HUDEP-2 (cell line): ENCODE data around the gene PPM1G.
A peak's percentile ranks its signal among the peaks of the same experiment; 100 is the strongest.
"Not testable (repeated sequence)": the region's sequence is repeated elsewhere in the genome, so short reads cannot be mapped to it uniquely, and the experiment has no call there.

Experiments
- DNase-seq, 76 experiments: peaks; one replicate each; lab custom pipeline; 2025; ENCODE audit not compliant: unreplicated experiment in 76 of 76; lab: John Stamatoyannopoulos, UW

Gene PPM1G

GRCh38 chr2:27409321-27410073, at the start of gene PPM1G:
PPM1G (minus strand) TSS chr2:27409591; CDS start chr2:27409422, 169 bp downstream.
- peak in 75 of 76 experiments; percentile 28 to 95 (median 89) for DNase-seq

- DNase-seq = no peak
These were observed 44.6 kb upstream of the PPM1G start for GRCh38 chr2:27453968-27454367.

- DNase-seq = no peak
These were observed 41.7 kb upstream of the PPM1G start for GRCh38 chr2:27451095-27451494.

GRCh38 chr2:27448381-27448780, 39.0 kb upstream of the PPM1G start:
- DNase-seq = no peak

GRCh38 chr2:27446057-27446456, 36.7 kb upstream of the PPM1G start:
- no peak for DNase-seq

GRCh38 chr2:27445615-27446014, 36.2 kb upstream of the PPM1G start:
- DNase-seq = no peak

- DNase-seq = no peak
These were observed 35.8 kb upstream of the PPM1G start for GRCh38 chr2:27445155-27445554.

- peak in 3 of 76 experiments; percentile 1 to 13 (median 12) for DNase-seq
These were observed 33.5 kb upstream of the PPM1G start for GRCh38 chr2:27442920-27443282.

- no peak for DNase-seq
These were observed 32.8 kb upstream of the PPM1G start, which contains the start of gene KRTCAP3 for GRCh38 chr2:27441958-27442919. KRTCAP3 (plus strand) TSS chr2:27442381; CDS start chr2:27442413, 32 bp downstream.

- DNase-seq = peak in 71 of 76 experiments; percentile 16 to 86 (median 56)
These were observed 32.0 kb upstream of the PPM1G start for GRCh38 chr2:27441226-27441926.

- DNase-seq = no peak
These were observed 26.2 kb upstream of the PPM1G start for GRCh38 chr2:27435628-27436027.

GRCh38 chr2:27431395-27431794, 22.0 kb upstream of the PPM1G start:
- peak in 2 of 76 experiments; percentile 2 to 8 for DNase-seq

GRCh38 chr2:27428978-27429541, 19.7 kb upstream of the PPM1G start:
- DNase-seq = peak in 72 of 76 experiments; percentile 9 to 85 (median 66)

GRCh38 chr2:27428213-27428977, 19.0 kb upstream of the PPM1G start, which contains the start of gene NRBP1:
NRBP1 (plus strand) TSS chr2:27428631; CDS start chr2:27433274, 4,643 bp downstream.
- peak in 73 of 76 experiments; percentile 30 to 91 (median 78) for DNase-seq

GRCh38 chr2:27427863-27428212, 18.4 kb upstream of the PPM1G start:
- DNase-seq = peak in 1 of 76 experiments; percentile 22

GRCh38 chr2:27425039-27425438, 15.6 kb upstream of the PPM1G start:
- DNase-seq = not testable (repeated sequence)

GRCh38 chr2:27422958-27423357, 13.6 kb upstream of the PPM1G start:
- no peak for DNase-seq

GRCh38 chr2:27421660-27422250, 12.4 kb upstream of the PPM1G start:
- DNase-seq = no peak

- no peak for DNase-seq
These were observed 11.6 kb upstream of the PPM1G start for GRCh38 chr2:27420996-27421395.
